ENCODE data around the gene HS3ST3B1.
A peak's percentile ranks its signal among the peaks of the same experiment; 100 is the strongest.

Gene HS3ST3B1

DNA sequence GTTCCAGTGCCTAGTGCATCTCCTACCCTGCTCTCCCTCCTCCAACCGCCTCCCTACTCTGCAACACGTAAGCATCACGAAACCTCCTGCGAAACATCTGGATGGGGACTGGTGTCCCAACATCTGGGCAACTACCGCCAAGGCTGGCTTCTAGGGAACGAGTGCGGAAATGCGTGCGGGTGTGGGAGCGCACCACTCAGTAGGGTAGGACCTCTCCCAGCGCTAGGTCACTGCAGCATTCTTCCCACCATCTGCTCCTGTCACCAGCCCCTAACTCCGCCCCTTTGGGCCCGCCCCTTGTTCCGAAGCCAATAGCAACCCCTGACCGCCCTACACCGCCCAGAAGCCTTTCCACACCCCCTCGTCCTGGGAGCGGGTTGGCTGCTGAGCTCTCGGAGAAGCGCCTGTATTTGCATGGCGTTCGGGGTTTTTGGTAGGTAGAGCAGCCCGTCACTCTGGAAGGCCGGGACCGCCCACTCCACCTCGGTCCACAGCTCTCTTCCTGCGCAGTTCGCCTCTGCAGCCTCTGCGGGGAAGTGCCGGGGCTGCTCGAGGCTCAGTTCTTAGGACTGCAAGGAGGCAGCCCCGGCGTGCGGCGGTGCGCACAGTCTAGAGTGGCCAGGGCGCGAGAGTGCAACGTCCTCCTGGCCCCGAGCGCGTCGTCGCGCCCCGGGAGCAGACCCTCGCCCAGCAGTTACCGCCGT lies at the start of gene HS3ST3B1:
Gene HS3ST3B1 (plus strand): TSS at position 507 of the 704 bp plus-strand sequence. CDS start 438 bp downstream, outside the sequence.
- DNase-seq (ENCODE audit: low read depth in 2 of 2), result peak; percentile 99

DNA sequence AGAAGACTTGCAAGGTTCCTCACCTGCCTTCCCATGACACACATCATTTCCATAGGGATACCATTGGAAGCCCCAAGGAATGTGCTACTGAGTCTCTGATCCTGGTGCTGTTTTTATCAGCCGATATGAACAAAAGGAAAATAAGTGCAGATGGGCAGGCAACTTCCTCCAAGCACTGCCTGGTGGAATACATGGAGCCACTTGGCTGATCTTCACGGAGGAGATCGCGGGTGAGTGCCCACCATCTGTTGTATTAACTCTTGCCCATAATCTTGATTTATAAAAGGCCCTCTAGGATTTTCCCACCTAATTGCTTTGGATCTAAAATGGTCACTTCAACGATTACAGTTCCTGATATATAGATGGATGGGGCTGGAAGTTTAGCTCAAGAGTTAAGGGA lies 39.5 kb upstream of the HS3ST3B1 start:
- no peak for DNase-seq (ENCODE audit: low read depth in 2 of 2)

DNA sequence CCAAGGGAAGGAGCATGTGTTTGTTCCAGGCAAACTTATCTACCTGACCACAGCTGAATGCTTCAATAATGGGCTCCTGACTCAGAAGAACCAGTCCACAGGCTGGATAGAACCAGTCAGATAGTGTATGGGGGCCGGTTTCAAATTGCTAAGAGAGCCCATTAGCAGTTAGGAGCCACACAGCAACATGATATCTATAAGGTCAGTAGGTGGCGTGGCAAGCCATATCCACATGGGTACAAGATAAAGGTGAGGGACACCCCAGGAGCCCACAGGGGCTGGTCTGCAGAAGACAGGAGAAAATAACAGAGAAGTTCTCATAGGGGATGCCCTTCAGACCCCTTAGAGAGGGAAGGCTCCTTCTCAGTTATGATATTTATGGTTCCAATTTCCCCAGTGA lies 32.6 kb upstream of the HS3ST3B1 start:
- DNase-seq (ENCODE audit: low read depth in 2 of 2), result no peak

DNA sequence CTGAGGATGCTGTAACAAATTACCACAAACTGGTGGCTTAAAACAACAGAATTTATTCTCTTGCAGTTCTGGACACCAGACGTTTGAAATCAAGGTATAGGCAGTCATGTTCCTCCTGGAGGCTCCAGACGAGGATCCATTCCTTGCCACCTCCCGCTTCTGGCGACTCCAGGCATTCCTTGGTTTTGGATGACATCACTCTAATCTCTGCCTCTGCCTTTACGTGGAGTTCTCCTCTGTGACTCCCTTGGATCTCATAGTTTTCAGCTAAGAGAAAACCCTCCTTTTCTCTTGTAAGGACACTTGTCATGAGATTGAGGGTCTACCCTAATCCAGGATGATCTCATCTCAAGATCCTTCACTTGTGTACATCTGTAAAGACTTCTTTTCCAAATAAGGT lies 31.4 kb upstream of the HS3ST3B1 start:
- no peak for DNase-seq (ENCODE audit: low read depth in 2 of 2)

DNA sequence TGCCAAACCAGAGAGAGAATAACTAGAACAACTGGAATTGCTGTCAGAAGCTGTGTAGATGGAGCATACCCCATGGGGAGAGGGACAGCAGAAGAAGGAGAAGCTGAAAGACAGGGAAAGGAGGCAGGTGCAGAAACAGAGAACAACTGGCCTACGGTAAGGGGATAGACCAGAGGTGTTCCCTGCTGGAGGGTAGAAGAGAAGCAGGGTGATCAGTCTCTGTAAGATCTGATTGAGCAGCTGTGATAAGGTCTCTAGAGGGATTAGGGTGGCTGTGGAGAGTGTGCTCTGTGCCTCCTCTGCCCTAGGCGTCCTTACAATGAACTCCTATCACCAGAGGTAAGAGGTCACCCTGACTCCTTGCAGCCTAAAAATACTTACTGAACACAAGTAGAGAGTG lies 30.4 kb upstream of the HS3ST3B1 start:
- no peak for DNase-seq (ENCODE audit: low read depth in 2 of 2)

DNA sequence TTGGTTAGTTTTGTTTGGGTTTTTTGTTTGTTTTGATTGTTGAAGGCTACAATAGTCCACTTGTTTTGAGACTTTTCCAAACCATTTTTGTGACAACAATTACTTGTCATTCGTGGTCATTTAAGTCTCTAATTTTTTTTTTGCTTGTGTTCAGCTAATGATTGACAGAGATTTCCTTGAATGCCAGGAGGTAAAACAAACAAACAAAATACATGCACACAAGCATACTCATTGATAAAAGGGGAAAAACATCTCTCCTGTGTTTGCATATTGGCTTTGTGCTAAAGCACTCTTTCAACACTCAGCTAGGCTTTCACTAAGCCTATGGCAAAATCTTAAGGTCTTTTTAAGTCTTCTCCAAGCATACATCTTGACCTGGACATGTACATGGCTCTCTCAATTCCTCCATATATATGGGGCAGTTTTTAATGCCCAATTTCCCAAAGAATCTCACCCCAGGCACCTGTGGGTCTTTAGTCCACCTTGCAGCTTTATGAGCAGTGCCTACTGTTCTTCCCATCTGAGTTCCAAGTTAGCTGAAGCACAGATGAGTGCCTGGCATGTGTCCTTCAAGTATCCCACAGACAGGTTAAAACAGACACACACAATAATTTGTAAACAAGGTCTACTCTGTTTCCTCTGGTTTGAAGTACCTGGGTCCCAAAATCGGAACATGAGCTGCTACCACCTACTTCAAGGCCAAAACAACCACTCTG lies 24.2 kb upstream of the HS3ST3B1 start:
- DNase-seq (ENCODE audit: low read depth in 2 of 2), result no peak

- no peak for DNase-seq (ENCODE audit: low read depth in 2 of 2)
These were observed 19.4 kb upstream of the HS3ST3B1 start for GRCh38 chr17:14281530-14281929.

DNA sequence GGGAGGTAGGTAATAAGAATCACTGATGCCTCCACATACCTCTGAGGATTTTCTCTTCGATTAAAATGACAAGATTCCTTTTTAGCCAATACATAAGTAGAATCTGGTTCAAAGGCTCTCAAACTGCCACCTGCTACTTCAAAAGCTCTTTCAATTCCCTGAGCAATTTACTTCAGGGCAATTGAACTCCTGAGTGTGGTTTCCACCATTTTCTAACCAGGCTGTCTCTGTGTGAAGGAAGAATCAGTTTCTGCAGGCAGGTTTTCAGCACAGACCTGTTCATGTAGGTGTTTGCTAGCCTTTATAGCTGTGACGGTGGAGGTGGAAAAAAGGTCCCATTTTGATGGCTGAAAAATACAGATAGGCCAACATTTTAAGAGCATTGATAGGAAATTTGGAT lies 18.2 kb upstream of the HS3ST3B1 start:
- no peak for DNase-seq (ENCODE audit: low read depth in 2 of 2)

- DNase-seq (ENCODE audit: low read depth in 2 of 2), result no peak
These were observed 11.7 kb upstream of the HS3ST3B1 start for GRCh38 chr17:14289162-14289561.

GRCh38 chr17:14294876-14295275 lies 6.0 kb upstream of the HS3ST3B1 start:
- no peak for DNase-seq (ENCODE audit: low read depth in 2 of 2)

DNA sequence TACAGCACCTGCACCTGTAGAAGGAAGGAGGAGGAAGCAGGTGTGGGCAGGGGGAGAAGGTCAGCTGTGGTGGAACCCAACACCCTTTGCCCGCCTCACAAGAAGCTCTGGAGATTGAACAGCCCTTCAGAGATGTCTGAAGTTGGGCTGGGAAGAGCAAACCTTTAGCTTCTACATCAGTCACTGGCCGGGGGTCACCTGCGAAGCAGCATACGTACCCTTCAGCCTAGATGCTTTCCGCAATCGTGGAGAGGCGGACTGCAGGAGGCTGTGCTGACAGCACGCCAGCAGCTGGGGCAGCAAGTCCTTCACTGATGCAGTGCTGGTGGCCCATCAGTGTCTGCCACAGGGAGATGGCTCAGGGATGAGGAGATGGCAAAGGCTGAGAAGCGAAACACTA lies 5.2 kb upstream of the HS3ST3B1 start:
- no peak for DNase-seq (ENCODE audit: low read depth in 2 of 2)

GRCh38 chr17:14296166-14296910 lies 4.5 kb upstream of the HS3ST3B1 start:
- DNase-seq (ENCODE audit: low read depth in 2 of 2), result no peak

DNA sequence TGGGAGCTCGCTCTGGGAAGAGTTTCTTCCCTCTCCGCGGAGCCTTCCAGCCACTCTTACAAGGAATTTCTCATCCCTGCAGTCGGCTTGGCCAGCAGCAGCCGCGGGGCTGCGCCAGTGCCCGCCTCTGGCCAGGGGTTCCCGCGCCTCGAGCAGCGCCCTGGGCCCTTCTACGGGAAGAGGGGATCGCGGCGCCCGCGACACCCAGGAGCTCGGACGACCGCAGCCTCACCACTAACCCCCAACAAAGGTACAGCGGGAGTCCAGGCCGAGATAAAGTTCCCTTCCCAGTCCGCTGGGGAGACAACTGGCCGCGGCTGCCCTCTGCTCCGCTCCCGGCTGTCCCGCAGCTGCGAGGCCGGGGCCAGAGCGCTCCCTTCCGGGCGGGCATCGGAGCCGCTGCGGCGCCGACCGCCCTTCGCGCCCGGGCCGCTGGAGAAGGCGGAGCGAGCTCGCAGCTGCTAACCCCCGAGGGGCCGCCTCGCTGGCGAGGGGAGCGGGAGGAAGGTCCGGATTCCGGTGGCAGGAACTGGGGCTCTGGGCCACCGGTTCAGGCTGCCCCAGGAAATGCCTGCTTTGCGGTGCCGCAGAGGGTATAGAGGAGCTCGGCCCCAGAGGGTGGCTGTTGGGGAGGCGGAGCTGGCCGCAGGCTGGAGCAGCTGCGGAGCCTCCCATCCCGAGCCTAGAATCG lies 3.6 kb upstream of the HS3ST3B1 start:
- no peak for DNase-seq (ENCODE audit: low read depth in 2 of 2)

DNA sequence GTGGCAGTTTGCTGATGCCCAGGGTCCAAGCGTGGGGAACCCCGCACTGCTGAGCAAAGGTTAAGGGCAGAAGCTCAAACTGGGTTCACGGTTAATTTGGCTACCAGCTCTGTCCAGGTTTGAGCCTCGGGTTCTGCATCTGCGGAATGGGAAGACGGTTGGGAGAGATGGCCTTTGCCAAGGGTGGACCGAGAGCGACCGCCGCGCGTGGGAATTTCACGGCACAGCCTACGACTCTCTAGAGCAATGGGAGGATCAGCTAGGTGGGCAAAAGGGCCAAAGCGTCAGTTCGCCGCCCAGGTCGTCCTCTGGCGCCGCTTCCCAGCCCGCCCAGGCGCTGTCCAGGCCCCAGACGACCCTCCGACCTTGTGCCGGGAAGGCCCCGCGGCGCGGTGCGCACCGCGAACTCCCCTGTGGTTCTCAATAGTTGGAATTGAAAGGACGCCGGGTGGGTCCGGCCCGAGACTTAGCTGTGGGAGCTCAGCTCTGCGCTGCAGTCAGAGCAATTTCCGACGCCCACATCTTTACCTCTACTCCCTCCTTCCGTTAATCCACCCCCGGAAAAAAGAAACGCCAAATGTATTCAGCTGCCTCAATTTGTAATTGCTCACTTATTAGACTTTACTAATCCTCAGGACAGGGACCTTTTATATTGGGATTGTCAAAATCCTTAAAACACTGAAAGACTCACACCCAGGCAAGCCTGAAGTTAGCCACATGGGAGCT lies 2.5 kb upstream of the HS3ST3B1 start:
- no peak for DNase-seq (ENCODE audit: low read depth in 2 of 2)

DNA sequence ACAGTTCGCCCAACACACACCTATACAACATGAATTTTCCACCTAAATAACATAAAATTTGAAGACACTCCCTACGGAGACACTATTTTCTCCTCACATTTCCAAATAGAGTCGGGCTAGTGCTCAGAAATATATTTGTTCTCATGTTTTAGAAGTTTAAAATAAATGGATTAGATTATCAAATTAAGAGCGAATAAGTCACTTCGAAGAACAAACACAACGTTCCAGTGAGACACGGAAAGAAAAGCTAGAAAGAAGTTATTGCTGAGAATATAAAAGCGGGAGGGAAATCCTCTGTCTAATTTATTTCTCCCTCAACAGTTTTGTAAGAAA lies 2.0 kb upstream of the HS3ST3B1 start:
- no peak for DNase-seq (ENCODE audit: low read depth in 2 of 2)

DNA sequence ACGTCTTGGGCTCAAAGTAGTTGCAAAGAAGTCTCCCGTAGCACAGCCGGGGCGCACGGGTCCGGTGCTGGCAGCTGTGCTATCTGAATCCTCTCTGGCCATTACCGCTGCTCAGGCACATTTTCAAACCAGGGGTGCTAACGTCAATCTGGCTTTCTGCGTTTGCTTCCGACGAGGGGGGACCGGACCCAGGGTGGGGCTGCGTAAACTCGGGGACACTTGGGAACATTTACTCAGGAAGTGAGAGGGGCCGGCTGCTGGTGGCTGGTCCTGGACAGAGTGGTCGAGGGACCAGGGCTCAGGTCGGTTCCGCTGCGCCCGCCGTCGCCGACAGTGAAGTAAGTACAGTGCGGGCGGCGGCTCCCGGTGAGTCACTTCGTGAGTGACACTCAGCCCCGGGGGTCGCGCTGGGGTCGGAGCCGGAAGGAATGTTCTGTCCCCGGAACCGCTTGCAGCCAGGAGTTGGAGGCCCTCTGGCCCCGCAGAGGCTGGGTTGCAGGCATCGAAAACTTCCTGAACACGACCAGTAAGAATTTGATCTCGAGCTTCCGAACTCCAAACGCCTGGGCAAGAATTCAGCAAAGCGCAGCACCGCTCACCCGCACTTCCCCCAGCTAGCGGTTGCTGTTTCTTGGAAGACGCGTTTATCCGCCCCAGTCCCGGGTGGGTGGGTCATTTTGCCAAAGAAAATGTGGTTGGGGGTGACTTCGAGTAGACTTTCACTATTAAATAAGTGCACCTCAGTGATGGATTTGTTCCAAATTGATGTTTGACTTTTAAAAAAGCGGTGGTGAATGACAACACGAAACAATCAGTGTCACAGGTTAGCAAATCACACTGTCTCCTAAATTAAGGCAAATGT lies 1.4 kb upstream of the HS3ST3B1 start:
- DNase-seq (ENCODE audit: low read depth in 2 of 2), result peak in 1 of 2 donors; percentile 42

DNA sequence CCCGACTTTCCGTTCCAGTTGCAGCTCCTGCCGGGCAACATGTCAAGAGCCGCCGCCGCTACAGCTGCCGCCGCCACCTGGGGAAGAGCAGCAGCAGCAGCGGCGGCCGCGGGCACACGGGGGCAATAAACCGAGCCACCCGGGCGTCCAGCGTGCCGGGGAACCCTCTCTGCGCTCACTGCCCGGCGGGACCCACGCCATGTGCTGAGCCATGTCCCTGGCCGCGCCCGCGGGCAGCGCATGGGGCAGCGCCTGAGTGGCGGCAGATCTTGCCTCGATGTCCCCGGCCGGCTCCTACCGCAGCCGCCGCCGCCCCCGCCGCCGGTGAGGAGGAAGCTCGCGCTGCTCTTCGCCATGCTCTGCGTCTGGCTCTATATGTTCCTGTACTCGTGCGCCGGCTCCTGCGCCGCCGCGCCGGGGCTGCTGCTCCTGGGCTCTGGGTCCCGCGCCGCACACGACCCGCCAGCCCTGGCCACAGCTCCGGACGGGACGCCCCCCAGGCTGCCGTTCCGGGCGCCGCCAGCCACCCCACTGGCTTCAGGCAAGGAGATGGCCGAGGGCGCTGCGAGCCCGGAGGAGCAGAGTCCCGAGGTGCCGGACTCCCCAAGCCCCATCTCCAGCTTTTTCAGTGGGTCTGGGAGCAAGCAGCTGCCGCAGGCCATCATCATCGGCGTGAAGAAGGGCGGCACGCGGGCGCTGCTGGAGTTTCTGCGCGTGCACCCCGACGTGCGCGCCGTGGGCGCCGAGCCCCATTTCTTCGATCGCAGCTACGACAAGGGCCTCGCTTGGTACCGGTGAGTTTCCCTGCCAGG lies 604 bp downstream of the HS3ST3B1 start:
- peak in 1 of 2 donors; percentile 30 for DNase-seq (ENCODE audit: low read depth in 2 of 2)

- peak in 1 of 2 donors; percentile 54 for DNase-seq (ENCODE audit: low read depth in 2 of 2)
These were observed 1.2 kb downstream of the HS3ST3B1 start for GRCh38 chr17:14302091-14302430.

GRCh38 chr17:14302431-14303099 lies 1.7 kb downstream of the HS3ST3B1 start:
- peak; percentile 62 to 79 for DNase-seq (ENCODE audit: low read depth in 2 of 2)
